SU-DHL-6 (cell line): Measurements from ENCODE around the gene TBC1D21.

Experiments
- EZH2phosphoT487 ChIP-seq: fragments of 200-600 bp; sonication (generic), shearing (Covaris generic); conservative IDR thresholded peaks from 2 replicates; pipeline ENCODE4 v1.6.1; 2018; ENCODE audit warnings: mild to moderate bottlenecking, antibody characterized with exemption, low read length, moderate library complexity, mixed read lengths
- TF ChIP-seq, protein P1 (sequence below): fragments of 200-600 bp; sonication (generic); IDR thresholded peaks from one replicate; pipeline ENCODE4 v1.5.1; 2017; ENCODE audit warnings: antibody characterized with exemption, mild to moderate bottlenecking, low read length, moderate library complexity; ENCODE audit not compliant: insufficient read depth, poor library complexity, severe bottlenecking

DNA sequence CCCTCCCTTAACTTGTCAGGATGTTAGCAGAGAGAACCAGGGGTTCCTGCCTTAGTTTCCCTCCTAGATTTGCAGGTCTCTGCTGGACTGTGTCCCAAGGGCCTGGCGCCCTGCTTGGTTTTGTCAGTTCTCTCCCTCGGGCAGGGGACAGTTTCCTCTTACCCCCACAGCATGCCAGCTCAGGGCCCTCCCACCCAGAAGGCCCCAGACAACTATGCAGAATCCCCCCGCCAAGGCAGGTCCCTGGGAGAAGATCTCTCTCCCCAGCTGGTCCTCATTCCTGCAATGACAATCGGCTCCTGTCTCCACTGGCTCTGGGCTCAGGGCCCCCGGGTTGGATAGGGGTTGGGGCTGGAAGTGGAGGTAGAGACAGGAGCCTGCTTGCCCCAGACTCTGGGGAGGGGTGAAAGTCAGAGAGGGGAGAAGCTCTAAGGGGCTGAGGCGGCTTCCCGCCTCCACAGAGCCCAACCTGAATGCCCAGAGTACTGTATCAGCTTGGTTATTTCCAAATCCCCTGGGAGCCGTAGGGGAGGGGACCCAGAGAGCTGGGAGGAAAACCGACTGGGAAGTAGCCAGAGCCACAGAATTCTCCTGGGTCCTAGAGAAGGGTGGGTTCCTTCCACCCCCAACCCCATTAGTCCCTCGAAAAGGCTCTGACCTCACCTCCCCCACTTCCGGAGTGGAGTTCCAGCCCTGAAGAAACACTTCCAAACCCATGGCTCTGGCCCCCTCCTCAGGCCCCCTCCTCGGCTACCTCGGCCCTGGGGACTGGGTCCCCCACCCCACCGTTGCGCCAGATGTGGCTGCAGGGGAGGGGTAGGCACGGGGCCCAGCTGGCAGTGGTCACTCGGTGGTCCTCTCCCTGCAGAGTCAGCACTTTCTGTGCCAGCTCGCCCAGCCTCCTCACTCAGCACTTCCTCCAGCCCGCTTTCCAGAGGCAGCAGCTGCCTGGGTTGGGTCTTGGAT is 49.1 kb downstream of the TBC1D21 start:
- TF ChIP-seq, protein P1, sequence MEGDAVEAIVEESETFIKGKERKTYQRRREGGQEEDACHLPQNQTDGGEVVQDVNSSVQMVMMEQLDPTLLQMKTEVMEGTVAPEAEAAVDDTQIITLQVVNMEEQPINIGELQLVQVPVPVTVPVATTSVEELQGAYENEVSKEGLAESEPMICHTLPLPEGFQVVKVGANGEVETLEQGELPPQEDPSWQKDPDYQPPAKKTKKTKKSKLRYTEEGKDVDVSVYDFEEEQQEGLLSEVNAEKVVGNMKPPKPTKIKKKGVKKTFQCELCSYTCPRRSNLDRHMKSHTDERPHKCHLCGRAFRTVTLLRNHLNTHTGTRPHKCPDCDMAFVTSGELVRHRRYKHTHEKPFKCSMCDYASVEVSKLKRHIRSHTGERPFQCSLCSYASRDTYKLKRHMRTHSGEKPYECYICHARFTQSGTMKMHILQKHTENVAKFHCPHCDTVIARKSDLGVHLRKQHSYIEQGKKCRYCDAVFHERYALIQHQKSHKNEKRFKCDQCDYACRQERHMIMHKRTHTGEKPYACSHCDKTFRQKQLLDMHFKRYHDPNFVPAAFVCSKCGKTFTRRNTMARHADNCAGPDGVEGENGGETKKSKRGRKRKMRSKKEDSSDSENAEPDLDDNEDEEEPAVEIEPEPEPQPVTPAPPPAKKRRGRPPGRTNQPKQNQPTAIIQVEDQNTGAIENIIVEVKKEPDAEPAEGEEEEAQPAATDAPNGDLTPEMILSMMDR = no peak
- TF ChIP-seq EZH2phosphoT487 = no peak
